ACHN (cell line): ENCODE results near the gene NHEJ1.

ENCODE experiments used
- DNase-seq: peaks from one replicate; pipeline ENCODE4 v3.0.0-alpha.2; 2015
- in situ Hi-C: cut with HindIII; loops from 2 replicates; pipeline ENCODE4 v1.10.0; 2017; ENCODE audit warnings: low sequenced_read_pairs, low pct_ligation_motif_present, low pct_unique_long_range_greater_than_20kb

The NHEJ1 gene

DNA sequence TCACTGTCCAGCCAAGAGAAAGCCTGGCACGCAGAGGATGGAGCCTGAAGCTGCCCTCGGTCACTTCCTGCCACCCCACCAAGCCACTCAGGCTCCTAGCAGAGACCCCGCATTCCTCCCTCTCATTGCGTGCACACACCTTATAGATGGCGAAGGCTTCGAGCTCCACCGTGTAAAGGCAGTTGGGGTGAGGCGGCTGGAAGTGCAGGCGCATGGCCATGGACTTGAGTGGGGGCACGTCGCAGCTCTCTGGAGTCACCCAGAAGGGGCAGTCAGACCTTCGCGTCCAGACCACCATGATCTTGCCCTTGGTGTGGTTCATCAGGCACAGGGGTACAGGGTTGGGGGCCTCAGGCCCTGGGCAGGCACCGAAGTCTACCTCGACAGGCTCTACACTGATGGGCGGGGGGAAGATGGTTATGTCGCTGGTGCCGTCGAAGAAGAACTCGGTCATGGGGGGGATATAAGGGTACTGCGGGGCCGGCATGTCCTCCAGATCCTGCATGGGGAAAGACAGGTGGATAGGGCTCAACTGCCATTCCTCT is 133.0 kb downstream of the NHEJ1 start:
- in situ Hi-C loops, result no loop called here

DNA sequence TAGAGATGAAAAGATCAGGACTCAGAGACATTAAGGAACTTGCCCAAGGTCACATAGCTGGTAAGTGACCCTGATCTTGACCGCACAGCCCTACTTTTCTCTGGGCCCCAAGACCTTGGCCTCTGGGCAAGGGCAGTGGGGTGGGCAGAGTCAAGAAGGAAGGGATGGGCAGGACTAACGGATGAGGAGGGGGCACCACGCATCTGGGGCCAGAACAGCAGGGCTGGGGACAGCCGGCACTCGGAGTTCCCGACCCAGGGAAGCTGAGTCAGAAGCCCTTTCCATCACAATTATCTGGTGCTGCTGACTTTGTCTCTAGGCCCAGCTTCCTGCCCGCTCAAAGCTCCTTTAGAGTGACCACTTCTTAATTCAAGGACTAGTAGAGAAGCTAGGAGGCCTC is 133.7 kb downstream of the NHEJ1 start:
- DNase-seq, result no peak
- in situ Hi-C loops, result no loop called here

More for the DNA sequence above, 133.0 kb downstream of the NHEJ1 start:
- no peak for DNase-seq

DNA sequence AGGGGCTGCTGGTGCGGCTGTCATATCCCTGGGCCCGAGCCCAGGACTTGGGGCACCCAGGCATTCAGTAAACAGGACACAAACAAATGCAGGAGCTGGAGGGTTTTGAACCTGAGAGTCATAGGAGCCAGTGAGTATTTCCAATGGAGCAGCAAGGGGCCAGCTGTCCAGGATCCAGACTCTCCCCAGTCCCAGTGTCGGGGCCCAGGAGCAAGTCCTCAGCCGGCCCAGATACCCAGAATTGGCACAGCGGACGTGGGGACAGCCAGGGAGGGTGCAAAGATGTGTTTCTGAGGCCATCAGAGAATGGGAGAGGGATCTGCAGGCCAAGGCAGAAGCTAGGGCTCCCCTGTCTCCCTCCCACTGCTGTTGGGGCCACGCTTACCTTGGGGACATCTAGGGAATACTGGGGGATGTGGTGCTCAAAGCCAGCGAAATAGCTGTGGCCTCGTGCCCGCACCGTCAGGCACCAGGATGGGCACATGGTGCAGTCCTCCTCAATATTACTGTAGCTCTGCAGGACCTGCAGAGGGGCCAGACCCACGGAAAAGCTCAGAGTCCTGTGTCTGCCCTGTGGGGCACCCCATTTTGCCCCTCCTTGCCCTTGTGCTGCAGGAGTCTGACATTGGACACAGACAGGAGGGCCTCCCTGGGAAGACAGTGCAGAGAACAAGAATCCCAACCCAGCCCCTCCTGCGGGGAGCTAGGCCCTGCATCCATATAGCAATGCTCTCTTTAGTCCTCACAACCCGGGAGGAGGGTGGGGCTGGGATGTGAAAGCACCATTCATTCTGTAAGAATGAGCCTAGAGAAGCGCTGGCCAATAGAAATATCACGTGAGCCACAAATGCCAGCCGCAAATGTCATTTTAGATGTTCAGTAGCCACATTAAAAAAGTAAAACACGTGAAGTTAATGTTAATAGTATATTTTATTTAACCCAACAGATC is 134.7 kb downstream of the NHEJ1 start:
- in situ Hi-C loops, result no loop called here
- DNase-seq, result no peak
